Stimulated activated CD4-positive, alpha-beta T cell treated with anti-CD3 and anti-CD28 coated beads, Interleukin-4, amount 100 ng/mL, for 48 hours (primary cell): ENCODE data around the gene LPXN.
A peak's percentile ranks its signal among the peaks of the same experiment; 100 is the strongest.

Experiments
- DNase-seq, 2 donors: peaks; one replicate each; pipeline ENCODE4 v3.0.0-alpha.2; 2020; ENCODE audit warnings: low read depth in 2 of 2

LPXN gene

DNA sequence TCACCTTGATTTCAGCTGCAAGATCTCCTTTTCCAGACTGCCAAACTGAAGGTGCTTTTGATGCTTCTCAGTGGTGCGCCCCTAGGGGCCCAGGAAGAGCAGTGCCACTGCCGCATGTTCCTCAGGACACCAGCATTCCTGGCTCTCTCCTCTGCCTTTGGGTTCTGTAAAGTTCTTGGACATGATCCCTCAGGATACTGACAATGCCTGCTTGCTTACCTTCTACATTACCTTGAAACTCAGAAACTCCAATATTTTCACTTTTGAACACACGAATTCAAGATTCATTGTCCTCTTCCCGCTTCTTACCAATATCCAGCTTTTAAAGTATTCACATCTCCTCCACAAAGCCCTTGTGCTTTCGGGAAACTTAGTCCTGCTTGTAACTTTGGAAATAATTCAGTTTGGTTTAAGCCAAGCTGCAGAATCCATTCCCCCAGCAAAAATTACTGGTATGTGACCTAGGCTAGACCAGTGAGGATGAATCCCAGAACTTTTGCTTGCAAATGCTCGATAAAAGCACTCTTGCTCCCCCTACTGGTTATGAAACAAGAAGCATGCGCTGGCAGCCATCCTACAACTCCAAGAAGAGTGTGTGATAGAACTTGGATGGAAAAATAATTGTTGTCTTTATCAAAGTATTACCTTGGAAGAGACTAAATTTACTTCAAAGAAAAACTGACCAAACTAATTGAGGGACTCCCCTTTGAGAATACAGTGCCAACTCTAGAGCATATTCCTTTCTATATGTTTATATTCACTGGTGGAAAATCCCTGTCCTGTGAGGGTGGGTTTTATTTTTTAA is 51.2 kb downstream of the LPXN start:
- peak; percentile 21 to 36 for DNase-seq

DNA sequence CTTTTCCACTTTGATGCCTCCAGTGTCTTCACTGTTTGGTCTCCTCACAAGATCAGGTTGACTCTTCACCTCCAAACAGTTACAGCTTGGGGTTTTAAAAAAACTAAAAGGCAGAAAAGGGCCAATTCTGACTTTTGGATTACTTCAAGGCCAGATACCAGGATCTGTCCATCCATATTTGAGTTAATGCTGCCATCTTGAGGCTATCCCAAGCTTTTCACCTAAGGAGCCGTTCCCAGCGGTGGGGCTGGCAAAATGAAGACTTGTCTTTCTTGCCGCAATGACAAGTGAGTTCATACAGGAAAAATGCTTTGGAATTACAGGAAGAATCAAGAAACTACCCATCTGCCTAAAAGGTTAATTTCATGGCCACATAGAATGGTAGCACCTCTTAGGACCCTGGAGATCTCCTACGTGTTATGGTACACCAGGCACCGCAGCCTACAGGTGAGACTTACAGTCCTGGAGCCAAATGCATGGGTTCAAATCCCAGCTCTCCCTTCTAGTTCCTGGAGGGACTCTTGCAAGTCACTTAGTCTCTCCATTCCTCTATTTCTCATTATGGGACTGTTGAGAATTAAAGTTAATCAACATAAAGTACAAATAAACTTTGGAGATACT is 61.8 kb downstream of the LPXN start:
- no peak for DNase-seq

DNA sequence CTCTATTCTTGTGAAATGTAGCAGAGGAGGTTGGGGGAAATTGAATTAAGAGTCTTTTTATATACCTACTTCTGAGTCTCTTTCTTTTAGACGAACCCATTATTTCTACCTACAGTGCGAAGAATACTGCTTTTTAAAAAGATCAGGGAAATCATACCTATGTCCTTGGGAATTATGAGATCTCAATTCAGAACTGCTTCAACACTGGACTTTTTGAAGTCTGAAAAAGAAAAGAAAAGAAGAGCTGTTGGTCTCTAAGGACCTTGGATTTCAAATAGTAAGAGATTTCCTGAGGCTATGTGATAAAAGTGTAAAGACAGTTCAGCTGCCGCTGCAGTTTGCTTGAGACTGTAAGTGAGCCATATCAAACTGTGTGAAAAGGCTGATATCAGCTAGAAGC is 64.0 kb downstream of the LPXN start:
- no peak for DNase-seq

DNA sequence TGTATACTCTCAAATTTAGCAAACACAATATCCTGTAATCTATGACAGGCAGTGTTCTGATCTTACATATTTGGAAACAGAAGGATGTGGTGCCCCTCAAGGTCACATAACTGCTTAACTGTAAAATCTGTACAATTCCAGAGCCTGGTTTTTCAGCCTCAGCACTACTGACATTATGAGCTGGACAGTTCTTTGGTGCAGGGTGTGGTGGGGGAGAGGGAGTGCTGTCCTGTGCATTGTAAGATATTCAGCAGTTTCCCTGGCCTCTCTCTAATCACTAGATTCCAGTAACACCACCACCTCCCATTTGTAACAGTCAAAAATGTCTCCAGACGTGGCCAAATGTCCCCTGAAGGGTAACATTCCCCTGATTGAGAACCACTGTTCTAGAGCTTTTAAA is 65.9 kb downstream of the LPXN start:
- DNase-seq = no peak

DNA sequence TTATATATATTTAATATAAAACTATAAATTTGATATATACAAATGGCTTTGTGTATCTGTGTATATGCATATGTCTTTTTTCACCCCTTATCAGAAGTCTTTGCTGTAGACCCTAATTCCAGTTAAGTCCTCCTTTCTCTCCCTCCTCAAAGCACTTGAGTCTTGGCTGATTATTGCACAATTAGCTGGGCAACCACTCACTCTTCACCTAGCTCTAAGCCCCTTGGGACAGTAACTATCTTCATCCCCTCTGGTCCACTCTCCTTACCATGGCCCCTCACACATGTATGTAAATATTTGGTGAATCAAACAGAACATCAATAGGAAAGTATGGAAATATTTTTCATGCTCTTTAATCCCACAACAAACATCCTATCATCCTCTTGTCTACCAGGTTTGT is 66.8 kb downstream of the LPXN start:
- DNase-seq = no peak

DNA sequence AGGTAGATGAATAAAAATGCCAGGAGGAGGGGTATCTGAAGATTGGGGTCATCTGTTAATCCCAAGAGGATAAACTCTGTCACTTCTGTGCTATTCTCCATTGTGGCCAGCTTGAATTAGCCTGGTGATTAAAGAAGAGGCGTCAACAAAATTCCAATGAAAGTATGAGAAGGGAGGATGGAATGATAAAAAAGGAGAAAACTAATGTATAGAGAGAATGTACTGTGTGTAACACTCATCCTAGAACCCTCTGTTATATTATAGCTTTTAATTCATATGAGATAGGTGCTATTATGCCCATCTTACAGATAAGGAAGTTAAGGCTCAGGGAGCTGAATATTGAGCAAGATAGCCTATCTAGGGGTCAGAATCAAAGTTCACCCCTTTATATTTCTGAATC is 67.7 kb downstream of the LPXN start, which contains the start of gene OR5B21:
OR5B21 (minus strand) TSS at position 101 of the 400 bp plus-strand sequence; CDS start at position 101, 0 bp downstream.
- no peak for DNase-seq

DNA sequence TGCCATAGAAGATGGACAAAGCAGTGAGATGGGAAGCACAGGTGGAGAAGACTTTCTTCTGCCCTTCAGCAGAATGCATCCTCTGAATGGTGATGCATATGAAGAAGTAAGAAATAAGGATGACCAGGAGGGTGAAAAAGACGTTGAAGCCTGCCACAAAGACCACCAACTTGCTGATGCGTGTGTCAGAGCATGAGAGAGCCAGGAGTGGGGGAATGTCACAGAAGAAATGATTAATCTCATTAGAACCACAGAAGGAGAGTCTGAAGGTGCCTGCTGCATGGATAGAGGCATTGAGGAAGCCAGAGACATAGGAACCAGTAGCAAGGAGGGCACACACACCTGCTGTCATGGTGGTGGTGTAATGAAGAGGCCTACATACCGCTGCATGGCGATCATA is 68.3 kb downstream of the LPXN start:
- DNase-seq = no peak

DNA sequence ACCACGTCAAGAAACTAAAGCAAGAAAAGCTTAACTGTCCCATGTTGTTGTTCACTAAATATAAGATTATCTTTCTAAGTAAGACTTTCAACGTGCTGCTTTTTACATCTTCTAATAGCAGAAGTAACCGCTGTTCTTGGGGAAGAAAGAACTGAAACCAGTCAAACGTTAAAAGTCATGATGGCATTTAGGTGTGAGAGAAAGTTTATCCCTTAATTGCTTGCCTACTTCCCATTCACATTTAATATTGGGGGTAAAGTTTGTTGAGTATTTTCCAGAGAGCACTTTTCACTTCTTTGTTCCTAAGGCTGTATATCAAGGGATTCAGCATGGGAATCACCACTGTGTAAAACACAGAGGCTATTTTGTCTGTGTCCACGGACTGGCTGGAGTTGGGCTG is 68.7 kb downstream of the LPXN start:
- DNase-seq = no peak

DNA sequence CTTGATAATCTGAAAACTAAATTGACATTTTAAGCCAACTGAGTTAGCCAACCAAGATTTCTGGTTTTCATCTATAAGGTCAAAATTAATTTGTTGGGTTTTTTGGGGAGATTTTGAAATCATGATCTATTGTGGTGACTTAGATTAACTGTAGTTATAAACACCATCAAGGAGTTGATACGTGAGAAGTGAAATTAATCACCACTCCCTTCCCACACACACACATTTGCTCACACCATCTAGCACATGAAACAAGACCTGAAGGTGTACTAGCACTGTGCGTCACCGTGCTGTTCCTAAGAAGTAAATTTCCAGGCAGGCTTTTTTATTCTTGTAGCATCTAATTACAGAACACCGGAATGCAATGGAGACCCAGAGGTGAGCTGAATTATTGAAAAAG is 69.8 kb downstream of the LPXN start:
- DNase-seq = no peak

DNA sequence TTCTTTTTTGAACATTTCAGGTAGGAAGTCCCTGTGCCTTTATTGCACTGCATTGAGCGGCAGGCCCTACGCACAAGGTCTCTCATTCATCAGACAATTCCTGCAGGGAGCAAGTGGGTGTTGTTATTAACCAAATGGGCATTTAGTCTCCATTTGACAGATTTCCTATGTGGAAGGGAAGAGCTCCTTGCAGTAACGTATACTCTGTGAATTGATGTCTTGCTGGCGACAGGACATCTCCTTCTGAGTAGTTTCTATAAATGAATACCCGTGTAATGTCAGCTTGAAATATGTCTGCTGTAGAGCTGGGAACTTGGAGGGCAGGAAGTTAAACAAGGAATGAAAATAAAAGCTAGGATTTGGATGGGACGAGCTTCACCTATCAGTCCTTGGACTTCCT is 71.4 kb downstream of the LPXN start:
- no peak for DNase-seq

DNA sequence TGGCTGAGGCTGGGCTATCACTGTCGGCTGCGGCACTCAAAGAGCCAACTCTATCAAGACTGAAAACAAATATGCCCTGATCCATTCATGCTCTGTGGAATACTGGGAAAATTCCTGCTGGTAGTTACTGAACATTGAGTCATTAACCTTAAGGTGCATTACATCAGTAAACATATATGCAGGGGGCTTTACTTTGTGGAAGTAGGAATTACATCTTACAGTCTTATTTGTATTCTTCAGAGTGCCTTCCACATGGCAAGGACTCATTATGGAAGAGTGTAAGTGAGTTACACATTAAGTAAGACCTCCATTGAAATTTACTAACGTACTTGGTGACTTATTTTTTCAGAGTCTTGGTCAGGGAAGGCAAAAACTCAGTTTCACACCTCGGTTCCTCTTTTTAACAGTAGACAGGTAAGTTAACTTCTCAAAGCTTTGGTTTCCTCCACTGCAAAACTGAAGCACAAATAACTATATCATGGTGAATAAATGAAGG is 72.2 kb downstream of the LPXN start:
- DNase-seq = no peak

DNA sequence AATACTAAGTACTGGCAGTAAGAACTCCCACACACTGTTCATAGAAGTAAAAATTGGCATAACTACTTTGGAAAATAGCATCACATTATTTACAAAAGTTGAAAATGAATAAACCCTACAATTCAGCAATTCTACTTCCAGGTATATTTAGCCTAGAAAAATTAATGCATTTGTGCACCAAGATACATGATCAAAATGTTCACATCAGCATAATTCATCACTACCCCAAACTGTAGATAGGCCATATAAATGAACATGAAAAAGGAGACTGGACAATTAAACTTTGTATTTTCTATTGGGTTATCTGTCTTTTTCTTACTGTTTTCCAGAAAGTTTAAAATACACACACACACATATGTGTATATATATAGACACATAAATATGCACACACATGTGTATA is 73.7 kb downstream of the LPXN start:
- no peak for DNase-seq

DNA sequence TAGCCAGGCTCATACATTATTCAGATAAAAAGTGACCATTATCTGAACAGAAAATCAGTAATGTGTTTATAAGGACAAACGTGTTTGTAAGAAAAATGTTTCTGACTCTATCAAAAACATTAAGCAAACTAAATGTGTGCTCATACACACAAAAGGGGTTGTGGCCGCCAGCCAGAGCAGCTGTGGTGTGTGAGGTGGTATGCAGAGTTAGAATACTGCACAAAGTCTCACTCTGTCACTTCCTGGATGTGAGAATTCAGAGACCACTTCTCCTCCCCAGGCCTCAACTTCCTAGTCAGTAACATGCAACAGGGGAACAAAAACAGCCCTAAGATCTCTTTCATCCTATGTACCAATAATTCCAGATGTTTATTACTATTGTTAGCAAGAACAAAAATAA is 77.2 kb downstream of the LPXN start:
- DNase-seq = no peak

DNA sequence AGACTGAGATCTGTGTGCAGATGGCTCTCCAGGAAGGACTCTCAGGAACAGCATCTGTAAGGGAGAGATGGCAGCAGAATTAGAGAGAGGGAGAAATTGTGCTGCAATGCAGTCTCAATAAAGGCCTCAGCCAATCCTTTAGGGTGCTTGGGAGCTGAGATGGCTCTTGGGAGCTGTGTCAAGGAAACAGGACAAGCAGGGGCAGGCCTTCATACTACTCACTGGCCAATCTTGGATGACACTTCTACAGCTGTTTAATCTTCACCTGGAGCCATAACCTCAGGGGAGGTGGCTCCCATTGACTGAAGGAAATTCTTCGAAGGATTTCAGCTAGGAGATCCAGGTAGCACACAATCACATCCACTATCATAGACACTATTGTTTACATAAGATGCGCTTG is 77.7 kb downstream of the LPXN start:
- DNase-seq = no peak

DNA sequence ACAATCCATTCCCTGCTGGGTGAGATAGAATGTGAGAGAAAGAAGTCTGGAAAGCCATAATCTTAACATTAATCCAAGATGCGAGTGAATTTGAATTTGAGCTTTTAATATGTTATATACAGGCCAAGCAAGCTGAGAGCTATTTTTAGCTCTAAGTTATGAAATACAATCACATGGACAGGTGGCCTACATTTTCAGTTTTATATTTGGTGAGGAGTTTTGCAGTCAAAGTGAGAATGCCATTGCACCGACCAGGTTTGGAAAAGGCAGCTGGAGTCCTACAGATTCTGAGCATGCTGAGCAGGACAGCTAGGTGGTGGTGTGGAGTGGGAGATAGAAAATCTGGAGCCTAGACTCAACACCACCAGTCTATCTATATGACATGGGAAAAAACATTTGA is 79.8 kb downstream of the LPXN start:
- DNase-seq = no peak

DNA sequence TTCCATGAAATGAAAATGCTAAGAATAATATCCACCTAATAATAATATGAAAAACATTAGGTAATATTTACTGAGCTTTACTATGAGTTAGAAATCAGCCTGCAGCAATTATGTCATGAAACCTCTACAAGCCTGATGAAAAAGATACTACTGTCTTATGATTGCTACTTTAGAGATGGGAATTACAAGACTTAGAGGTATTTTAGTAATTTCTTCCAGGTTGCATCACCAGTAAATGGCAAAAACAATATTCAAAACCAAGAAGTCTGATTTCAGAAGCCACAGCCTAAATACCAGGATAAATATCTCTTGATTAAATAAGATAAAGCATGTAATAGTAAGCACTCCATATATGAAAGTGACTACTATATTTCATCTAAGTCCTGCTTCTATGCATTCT is 81.6 kb downstream of the LPXN start:
- no peak for DNase-seq

DNA sequence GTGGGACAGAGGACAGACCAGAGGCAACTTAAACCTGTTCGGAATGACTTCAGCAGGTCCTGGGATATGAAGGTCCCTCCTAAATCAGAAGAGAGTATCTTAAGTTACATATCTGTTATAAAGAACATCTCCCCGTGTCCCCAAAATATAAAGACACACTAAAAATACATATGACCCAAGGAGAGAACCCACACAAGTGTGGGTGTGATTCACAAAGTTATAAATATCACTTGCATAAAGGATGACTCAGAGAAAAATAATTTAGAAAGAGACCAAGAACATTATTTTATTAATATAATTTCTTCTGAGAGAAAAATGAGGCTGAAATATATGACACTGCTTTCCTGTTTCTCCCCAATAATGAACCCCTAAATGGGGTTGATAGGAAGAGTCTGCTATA is 82.0 kb downstream of the LPXN start:
- DNase-seq = no peak

DNA sequence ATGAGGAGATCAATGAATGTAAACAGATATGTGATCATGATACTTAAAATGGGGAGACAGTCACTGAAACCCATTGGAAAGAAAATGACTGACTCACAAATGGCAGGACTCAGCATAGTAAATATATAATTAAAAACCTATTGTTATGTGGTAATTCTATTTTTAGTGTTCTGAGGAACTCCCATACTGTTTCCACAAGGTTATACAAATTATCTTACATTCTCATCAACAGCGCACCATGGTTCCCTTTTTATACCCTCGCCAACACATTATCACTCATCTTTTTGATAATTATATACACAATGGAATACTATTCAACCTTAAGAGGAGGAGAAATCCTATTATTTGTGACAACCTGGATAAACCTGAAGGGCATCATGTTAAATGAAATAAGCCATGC is 84.8 kb downstream of the LPXN start:
- DNase-seq = no peak

DNA sequence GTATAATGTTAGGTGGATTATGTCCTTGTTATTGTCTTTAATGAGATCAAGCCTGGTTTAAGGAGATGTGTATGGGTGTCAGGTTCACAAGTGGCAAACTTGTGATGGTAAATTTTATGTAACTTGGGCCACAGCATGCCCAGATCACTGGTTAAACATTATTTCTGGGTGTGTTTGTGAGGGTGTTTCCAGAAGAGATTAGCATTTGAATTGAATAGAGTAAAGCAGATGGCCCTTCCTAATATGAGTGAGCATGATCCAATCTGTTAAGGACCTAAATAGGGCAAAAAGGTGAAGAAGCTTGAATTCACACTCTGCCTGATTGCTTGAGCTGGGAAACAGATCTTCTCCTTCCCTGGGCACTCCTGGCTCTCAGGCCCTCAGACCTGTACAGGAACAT is 88.5 kb downstream of the LPXN start:
- no peak for DNase-seq

DNA sequence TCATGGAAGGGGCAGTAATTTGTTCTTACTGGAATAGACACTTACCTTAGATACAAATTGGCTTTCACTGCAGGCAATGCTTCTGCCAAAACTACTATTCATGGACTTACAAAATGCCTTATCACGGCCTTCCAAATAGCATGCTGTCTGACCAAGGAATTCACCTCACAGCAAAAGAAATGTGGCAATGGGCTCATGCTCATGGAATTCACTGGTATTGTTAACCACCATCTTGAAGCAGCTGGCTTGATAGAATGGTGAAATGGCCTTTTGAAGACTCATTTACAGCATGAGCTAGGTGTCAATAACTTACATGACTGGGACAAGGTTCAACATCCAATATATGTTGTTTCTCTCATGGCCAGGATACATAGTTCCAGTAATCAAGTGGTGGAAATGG is 89.7 kb downstream of the LPXN start:
- DNase-seq = no peak
